HL-60 (cell line): Measurements from ENCODE around the gene GABPB1.

ENCODE experiments used
- DNase-seq, 2 experiments: peaks; one replicate each; pipeline ENCODE4 v3.0.0-alpha.2; 2010 to 2020; ENCODE audit warnings: low read depth in 1 of 2, low spot score in 1 of 2
- H3K27ac ChIP-seq: fragments of 250-450 bp; sonication (Bioruptor Pico); replicated peaks from 2 replicates; pipeline ENCODE4 v1.5.1; 2020; ENCODE audit warnings: mild to moderate bottlenecking, moderate library complexity
- H3K27me3 ChIP-seq: fragments of 250-450 bp; sonication (Bioruptor Pico); 2 replicates; pipeline ENCODE4 v1.5.1; 2021; ENCODE audit warnings: mild to moderate bottlenecking, moderate library complexity; ENCODE audit not compliant: insufficient read depth, poor library complexity, severe bottlenecking
- H3K4me3 ChIP-seq: replicated peaks from 2 replicates; pipeline ENCODE4 v1.5.1; 2011; ENCODE audit warnings: mild to moderate bottlenecking, control low read depth, low read length; ENCODE audit not compliant: insufficient read depth
- GABPA ChIP-seq: IDR thresholded peaks from 2 replicates; pipeline ENCODE4 v1.6.1; 2012; ENCODE audit warnings: low read depth
- POLR2AphosphoS5 ChIP-seq: IDR thresholded peaks from 2 replicates; pipeline ENCODE4 v1.6.1; 2012; ENCODE audit warnings: low read depth
- SPI1 ChIP-seq: IDR thresholded peaks from 2 replicates; pipeline ENCODE4 v1.6.1; 2012; ENCODE audit warnings: low read depth, mild to moderate bottlenecking, borderline replicate concordance
- TF ChIP-seq, protein P1 (sequence below): IDR thresholded peaks from one replicate; pipeline ENCODE4 v1.5.1; 2011; ENCODE audit warnings: low read length, control low read depth, inconsistent platforms; ENCODE audit not compliant: insufficient read depth
- TF ChIP-seq, protein P2 (sequence below): IDR thresholded peaks from 2 replicates; pipeline ENCODE4 v1.6.1; 2012; ENCODE audit warnings: low read depth; ENCODE audit not compliant: insufficient replicate concordance

The GABPB1 gene

DNA sequence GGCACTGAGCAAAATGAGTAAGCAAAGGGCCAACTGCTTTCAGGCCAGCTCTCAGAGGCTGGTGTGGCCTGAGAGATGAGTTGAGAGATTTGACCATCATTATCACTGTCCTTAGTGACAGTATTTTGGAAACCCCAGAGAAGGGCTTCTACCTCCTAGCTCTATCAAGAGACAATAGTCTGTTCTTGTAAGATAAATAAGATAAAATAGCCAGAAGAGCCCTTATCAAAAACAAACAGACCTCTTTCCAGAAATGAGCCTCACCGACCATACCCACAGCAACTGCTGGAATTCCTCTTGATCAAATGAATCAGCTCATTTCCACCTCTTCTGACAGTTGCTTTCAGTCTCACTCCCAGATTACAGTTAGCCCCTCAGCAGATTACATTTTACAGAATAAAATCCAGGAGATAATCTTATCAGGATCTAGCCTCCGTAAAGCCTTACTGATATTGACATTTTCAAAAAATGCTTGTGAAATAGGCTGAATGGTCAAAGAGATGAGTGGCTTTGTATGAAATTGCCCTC is 94.0 kb downstream of the GABPB1 start:
- Histone ChIP-seq H3K27me3 (no peaks in the 10 kb centered on the region), H3K4me3 (no peak overlapping the region), H3K27ac (no peak overlapping the region)
- TF ChIP-seq GABPA (no peak), SPI1 (no peak), POLR2AphosphoS5 (no peak)
- TF ChIP-seq, protein P1, sequence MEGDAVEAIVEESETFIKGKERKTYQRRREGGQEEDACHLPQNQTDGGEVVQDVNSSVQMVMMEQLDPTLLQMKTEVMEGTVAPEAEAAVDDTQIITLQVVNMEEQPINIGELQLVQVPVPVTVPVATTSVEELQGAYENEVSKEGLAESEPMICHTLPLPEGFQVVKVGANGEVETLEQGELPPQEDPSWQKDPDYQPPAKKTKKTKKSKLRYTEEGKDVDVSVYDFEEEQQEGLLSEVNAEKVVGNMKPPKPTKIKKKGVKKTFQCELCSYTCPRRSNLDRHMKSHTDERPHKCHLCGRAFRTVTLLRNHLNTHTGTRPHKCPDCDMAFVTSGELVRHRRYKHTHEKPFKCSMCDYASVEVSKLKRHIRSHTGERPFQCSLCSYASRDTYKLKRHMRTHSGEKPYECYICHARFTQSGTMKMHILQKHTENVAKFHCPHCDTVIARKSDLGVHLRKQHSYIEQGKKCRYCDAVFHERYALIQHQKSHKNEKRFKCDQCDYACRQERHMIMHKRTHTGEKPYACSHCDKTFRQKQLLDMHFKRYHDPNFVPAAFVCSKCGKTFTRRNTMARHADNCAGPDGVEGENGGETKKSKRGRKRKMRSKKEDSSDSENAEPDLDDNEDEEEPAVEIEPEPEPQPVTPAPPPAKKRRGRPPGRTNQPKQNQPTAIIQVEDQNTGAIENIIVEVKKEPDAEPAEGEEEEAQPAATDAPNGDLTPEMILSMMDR, result no peak
- TF ChIP-seq, protein P2, sequence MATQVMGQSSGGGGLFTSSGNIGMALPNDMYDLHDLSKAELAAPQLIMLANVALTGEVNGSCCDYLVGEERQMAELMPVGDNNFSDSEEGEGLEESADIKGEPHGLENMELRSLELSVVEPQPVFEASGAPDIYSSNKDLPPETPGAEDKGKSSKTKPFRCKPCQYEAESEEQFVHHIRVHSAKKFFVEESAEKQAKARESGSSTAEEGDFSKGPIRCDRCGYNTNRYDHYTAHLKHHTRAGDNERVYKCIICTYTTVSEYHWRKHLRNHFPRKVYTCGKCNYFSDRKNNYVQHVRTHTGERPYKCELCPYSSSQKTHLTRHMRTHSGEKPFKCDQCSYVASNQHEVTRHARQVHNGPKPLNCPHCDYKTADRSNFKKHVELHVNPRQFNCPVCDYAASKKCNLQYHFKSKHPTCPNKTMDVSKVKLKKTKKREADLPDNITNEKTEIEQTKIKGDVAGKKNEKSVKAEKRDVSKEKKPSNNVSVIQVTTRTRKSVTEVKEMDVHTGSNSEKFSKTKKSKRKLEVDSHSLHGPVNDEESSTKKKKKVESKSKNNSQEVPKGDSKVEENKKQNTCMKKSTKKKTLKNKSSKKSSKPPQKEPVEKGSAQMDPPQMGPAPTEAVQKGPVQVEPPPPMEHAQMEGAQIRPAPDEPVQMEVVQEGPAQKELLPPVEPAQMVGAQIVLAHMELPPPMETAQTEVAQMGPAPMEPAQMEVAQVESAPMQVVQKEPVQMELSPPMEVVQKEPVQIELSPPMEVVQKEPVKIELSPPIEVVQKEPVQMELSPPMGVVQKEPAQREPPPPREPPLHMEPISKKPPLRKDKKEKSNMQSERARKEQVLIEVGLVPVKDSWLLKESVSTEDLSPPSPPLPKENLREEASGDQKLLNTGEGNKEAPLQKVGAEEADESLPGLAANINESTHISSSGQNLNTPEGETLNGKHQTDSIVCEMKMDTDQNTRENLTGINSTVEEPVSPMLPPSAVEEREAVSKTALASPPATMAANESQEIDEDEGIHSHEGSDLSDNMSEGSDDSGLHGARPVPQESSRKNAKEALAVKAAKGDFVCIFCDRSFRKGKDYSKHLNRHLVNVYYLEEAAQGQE, result no peak
- no peak for DNase-seq

DNA sequence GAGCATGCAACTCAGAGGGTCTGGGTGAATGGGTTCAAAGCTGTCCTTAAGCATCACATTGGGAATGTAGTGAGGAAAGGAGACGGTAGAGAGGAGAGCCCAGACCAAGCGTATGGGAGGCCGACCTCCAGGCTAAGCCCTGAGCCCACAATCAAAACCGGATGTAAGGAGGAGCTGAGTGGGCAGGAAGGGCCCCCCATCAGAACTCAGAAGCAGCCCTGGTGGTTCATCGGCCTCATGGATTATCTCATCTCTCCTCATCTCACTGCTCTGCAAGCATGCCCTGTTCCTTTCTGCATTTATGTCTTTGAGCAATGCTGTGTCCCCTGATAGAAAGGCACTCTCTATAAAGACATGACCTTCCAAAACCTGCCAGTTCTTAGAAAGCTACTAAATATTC is 95.7 kb downstream of the GABPB1 start:
- TF ChIP-seq, protein P2, result no peak
- TF ChIP-seq, protein P1, result no peak
- TF ChIP-seq GABPA (no peak), POLR2AphosphoS5 (no peak), SPI1 (no peak)
- no peak for DNase-seq
- H3K4me3 ChIP-seq, result no peak overlapping the region
- H3K27me3 ChIP-seq, result no peaks in the 10 kb centered on the region
- H3K27ac ChIP-seq, result no peak overlapping the region; the same call in 1 of the 2 replicates

DNA sequence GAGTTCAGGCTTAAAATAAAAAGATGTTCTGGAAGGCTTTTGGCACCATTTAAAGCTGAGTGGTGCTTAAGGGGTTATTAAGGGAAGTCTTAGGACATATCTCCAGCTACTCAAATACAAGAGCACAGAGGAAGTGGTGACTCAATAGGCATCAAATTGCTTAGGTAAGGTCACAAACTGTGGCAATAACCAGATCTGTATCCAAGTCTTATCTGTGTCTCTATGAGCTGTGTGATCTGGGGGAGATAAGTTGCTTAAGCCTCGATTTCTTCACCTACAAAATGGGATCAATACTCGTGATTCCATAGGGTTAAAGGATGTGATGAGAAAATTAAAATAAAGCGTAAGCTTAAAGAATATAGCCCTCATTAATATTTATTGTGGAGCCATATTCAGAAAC is 97.1 kb downstream of the GABPB1 start:
- peak; percentile 83 to 90 for DNase-seq
- Histone ChIP-seq H3K27ac (peak overlapping the region; percentile 64), H3K27me3 (no peaks in the 10 kb centered on the region), H3K4me3 (no peak overlapping the region)
- TF ChIP-seq, protein P1, result no peak
- TF ChIP-seq SPI1, result peak; percentile 84
- TF ChIP-seq GABPA, result no peak
- no peak for TF ChIP-seq POLR2AphosphoS5
- TF ChIP-seq, protein P2, result no peak
